GM19463 (cell line): ENCODE measurements around the gene TBCD.
"Not testable (repeated sequence)": the region's sequence is repeated elsewhere in the genome, so short reads cannot be mapped to it uniquely, and the experiment has no call there.

ENCODE experiments used
- ATAC-seq: cut with Tn5 transposase; IDR thresholded peaks from one replicate; pipeline ENCODE4 v1.9.1; 2021; ENCODE audit warnings: mild to moderate bottlenecking, moderate library complexity; ENCODE audit not compliant: unreplicated experiment

TBCD gene

GRCh38 chr17:82964451-82964850 lies 212.6 kb downstream of the TBCD start:
- not testable (repeated sequence) for ATAC-seq

GRCh38 chr17:82964851-82965341 lies 213.0 kb downstream of the TBCD start:
- ATAC-seq: no peak

GRCh38 chr17:82965371-82965770 lies 213.5 kb downstream of the TBCD start:
- ATAC-seq: no peak

- ATAC-seq: no peak
These were observed 214.6 kb downstream of the TBCD start for GRCh38 chr17:82966415-82966814.

GRCh38 chr17:82967268-82968032 lies 215.6 kb downstream of the TBCD start:
- ATAC-seq: no peak

GRCh38 chr17:82968033-82968841 lies 216.4 kb downstream of the TBCD start:
- ATAC-seq: not testable (repeated sequence)

- no peak for ATAC-seq
These were observed 218.2 kb downstream of the TBCD start for GRCh38 chr17:82970067-82970466.

- ATAC-seq: no peak
These were observed 219.1 kb downstream of the TBCD start for GRCh38 chr17:82970818-82971590.

GRCh38 chr17:82972836-82973372 lies 221.0 kb downstream of the TBCD start:
- ATAC-seq: no peak

GRCh38 chr17:82973456-82974135 lies 221.7 kb downstream of the TBCD start:
- ATAC-seq: no peak

GRCh38 chr17:82974136-82974952 lies 222.5 kb downstream of the TBCD start:
- ATAC-seq: no peak

- ATAC-seq: no peak
These were observed 225.2 kb downstream of the TBCD start for GRCh38 chr17:82976982-82977488.

GRCh38 chr17:82977606-82978005 lies 225.7 kb downstream of the TBCD start:
- ATAC-seq: no peak

GRCh38 chr17:82978765-82979349 lies 227.0 kb downstream of the TBCD start:
- ATAC-seq: no peak

GRCh38 chr17:82979718-82980117 lies 227.9 kb downstream of the TBCD start:
- no peak for ATAC-seq

- ATAC-seq: no peak
These were observed 228.8 kb downstream of the TBCD start for GRCh38 chr17:82980632-82981031.

- no peak for ATAC-seq
These were observed 229.4 kb downstream of the TBCD start for GRCh38 chr17:82981141-82981730.

GRCh38 chr17:82983510-82984248 lies 231.8 kb downstream of the TBCD start:
- ATAC-seq: no peak
